Thyroid gland (tissue), 4 donors: ENCODE data around the gene TRAIP. TPM values are rescaled to one million over a fixed set of nuclear protein-coding genes. Genes with fewer than 3 reads are reported as not detected.

Source experiments
- DNase-seq, 2 donors: peaks; one replicate each; pipeline ENCODE4 v3.0.0-alpha.2; 2019
- H3K27ac ChIP-seq, 3 donors: fragments of 200-600 bp; sonication (generic); 1 replicate in 2 of 3; 2 replicates in 1 of 3; pipeline ENCODE4 v1.5.1; 2016 to 2019; ENCODE audit warnings: mild to moderate bottlenecking in 1 of 3, moderate library complexity in 1 of 3
- H3K27me3 ChIP-seq: fragments of 200-600 bp; sonication (generic); one replicate; pipeline ENCODE4 v1.5.1; 2019
- H3K36me3 ChIP-seq, 2 donors: fragments of 200-600 bp; sonication (generic); one replicate each; pipeline ENCODE4 v1.5.1; 2016 to 2019
- H3K4me1 ChIP-seq, 2 donors: fragments of 200-600 bp; sonication (generic); one replicate each; pipeline ENCODE4 v1.5.1; 2017 to 2019
- H3K4me3 ChIP-seq, 3 donors: fragments of 200-600 bp; sonication (generic); replicated peaks in 1 of 3; 1 replicate in 2 of 3; 2 replicates in 1 of 3; pipeline ENCODE4 v1.5.1; 2016; ENCODE audit warnings: mild to moderate bottlenecking in 1 of 3
- H3K9me3 ChIP-seq: fragments of 200-600 bp; sonication (generic); one replicate; pipeline ENCODE4 v1.5.1; 2017
- POLR2A ChIP-seq, 2 donors: fragments of 450-650 bp; IDR thresholded peaks; one replicate each; pipeline ENCODE4 v1.6.1; 2017; ENCODE audit warnings: antibody characterized with exemption in 2 of 2, mild to moderate bottlenecking in 2 of 2, moderate library complexity in 1 of 2
- WGBS, 2 donors: methylation state at CpG; one replicate each; pipeline ENCODE4 v1.1.5; 2017; 5-methylcytosine and 5-hydroxymethylcytosine counted together
- intact Hi-C: fragments of 100-400 bp; cut with DNase I; formaldehyde crosslinking; loops from one replicate; pipeline ENCODE4 v1.15.1; 2023
- total RNA-seq, 4 donors: library from RNA; depleted of rRNA; stranded (reverse); fragments of >200 nt; gene quantifications; one replicate each; pipeline ENCODE4 v1.2.3, GENCODE V29; 2016
- TF ChIP-seq, protein P1 (sequence below), 6 experiments: fragments of 200-600 bp in 3 of 6; fragments of 450-650 bp in 3 of 6; sonication (generic) in 3 of 6; IDR thresholded peaks; one replicate each; pipeline ENCODE4 v1.5.1; 2016 to 2019; ENCODE audit warnings: antibody characterized with exemption in 6 of 6, mild to moderate bottlenecking in 2 of 6, inconsistent platforms in 1 of 6, moderate library complexity in 1 of 6

The TRAIP gene
- total RNA-seq, 4 donors from 2014 or later = 0.73 to 7.0 (median 3.3) TPM

DNA sequence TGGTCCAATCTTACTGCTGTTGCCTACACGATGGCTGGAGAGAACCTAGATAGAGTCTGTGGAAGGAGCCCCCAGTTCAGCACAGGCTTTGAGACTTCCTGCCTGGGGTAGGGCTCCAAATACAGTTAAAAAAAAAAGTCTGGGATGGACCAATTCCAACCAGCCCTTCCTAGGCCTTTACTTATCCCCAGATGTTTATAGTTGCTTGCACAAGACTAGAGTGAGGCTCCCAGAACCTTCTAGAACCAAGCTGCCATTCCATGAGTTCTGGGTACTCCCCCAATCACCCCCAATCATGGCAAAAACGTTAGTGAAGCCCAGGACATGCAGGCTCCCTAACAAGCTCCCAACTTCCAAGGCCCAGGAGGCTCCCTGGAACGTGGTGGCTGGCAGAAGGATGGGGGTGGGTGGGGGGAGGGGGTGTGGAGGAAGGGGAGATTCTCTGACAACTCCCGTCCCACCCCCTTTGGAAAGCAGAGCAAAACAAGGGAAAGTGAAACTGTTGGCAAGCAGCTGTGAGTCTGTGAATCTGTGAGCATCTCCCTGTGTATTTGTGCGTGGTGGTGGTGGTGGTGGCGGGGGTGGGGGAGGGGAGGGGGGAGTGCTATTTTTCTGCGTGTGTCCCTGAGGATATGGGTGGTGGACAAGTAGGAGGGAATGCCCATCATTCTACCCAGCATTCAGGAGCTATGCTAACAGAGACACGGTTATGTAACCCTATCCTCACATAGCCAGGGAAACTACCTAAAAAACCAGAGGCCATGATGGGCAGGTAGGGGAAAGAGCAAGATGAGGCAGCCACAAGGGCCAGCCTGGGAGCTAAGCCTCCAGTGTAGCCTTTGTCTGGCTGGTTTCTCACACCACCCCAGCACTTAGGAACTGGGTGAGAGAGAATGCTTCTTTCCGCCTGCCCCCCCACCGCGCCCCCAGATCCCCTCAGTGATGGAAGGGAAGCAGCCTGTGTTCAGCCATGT, 45.3 kb upstream of the TRAIP start:
- 58 to 70% methylated on average over 10 to 11 of the region's 11 CpGs for WGBS, 2 donors
- intact Hi-C loops = loop anchor here (5.0 to 10.0 kb wide), 2 partner anchors 99 to 197 kb away; partner anchors contain the start of gene INKA1

DNA sequence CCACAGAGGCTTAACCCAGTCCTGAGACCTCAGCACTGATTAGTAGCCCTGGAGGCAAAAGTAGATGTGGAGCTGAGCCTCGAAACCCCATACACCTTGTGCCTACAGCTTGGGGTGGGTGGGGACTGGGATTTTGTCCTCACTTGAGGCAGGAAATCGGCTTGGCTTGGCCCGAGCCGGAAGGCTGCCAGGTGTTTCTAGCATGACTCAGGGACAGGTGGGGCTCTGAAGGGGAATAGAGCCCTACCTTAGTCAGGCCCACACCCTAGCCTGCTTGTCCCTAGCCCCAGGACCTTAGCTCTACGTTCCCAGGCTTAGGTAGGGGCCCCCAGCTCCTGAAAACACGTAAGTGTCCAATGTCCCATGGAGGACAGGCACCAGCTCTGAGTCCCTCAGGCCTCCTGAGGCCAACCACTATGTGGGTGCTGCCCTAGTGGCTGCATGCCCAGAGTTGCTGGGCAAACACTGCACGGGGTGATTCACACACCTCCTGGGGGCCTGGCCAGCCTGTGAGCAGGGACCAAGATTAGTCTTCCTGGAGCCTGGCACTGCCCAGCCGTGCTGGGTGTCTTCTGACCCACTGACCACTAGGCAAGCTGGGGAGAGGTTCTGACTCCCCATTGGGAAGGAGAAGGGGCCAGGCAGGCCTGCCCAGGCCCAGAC, 44.3 kb upstream of the TRAIP start:
- TF ChIP-seq, protein P1, sequence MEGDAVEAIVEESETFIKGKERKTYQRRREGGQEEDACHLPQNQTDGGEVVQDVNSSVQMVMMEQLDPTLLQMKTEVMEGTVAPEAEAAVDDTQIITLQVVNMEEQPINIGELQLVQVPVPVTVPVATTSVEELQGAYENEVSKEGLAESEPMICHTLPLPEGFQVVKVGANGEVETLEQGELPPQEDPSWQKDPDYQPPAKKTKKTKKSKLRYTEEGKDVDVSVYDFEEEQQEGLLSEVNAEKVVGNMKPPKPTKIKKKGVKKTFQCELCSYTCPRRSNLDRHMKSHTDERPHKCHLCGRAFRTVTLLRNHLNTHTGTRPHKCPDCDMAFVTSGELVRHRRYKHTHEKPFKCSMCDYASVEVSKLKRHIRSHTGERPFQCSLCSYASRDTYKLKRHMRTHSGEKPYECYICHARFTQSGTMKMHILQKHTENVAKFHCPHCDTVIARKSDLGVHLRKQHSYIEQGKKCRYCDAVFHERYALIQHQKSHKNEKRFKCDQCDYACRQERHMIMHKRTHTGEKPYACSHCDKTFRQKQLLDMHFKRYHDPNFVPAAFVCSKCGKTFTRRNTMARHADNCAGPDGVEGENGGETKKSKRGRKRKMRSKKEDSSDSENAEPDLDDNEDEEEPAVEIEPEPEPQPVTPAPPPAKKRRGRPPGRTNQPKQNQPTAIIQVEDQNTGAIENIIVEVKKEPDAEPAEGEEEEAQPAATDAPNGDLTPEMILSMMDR (IDR thresholded peaks at IDR 0.05) = no peak
- no peak for TF ChIP-seq POLR2A (IDR thresholded peaks at IDR 0.05)
- Histone ChIP-seq H3K4me1 (peaks cover 14 to 41% of the 10 kb centered on the region in 2 donors), H3K27me3 (no peaks in the 10 kb centered on the region), H3K36me3 (no peaks in the 10 kb centered on the region), H3K27ac (peak overlapping the region; percentile 63 to 68 (median 68)), H3K4me3 (no peak overlapping the region), H3K9me3 (no peaks in the 10 kb centered on the region)
- DNase-seq = peak; percentile 87
- intact Hi-C loops = loop anchor here (5.0 to 10.0 kb wide), 2 partner anchors 98 to 196 kb away; partner anchors contain the start of gene INKA1
- 29 to 100% methylated on average over 3 of the region's 8 CpGs for WGBS, 2 donors

More for the DNA sequence above, 45.3 kb upstream of the TRAIP start:
- Histone ChIP-seq H3K36me3 (no peaks in the 10 kb centered on the region), H3K9me3 (no peaks in the 10 kb centered on the region), H3K4me1 (peaks cover 18 to 51% of the 10 kb centered on the region in 2 donors), H3K27ac (peak overlapping the region; percentile 63 to 68 (median 68)), H3K27me3 (no peaks in the 10 kb centered on the region), H3K4me3 (no peak overlapping the region)
- TF ChIP-seq, protein P1 (IDR thresholded peaks at IDR 0.05) = no peak
- TF ChIP-seq POLR2A (IDR thresholded peaks at IDR 0.05) = no peak
- DNase-seq = no peak

DNA sequence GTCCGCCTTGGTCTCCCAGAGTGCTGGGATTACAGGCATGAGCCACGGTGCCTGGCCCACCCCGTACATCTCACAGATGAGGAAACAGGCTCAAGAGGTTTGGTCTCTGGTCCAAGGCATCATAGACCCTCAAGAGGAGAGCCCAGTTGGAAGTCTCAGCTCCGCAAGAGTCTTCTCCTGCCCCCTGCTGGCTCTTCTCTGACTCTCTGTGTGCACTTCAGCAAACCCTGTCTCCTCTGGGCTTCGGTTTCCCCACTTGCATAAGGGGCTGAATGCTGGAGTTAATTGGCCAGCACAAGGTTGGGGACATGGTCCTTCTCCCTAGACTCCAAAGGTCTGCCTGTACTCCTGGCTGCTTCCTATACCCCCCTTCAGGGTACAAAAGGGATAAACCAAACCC, 43.5 kb upstream of the TRAIP start:
- Histone ChIP-seq H3K4me1 (peaks cover 14 to 36% of the 10 kb centered on the region in 2 donors), H3K36me3 (no peaks in the 10 kb centered on the region), H3K27me3 (no peaks in the 10 kb centered on the region), H3K9me3 (no peaks in the 10 kb centered on the region), H3K4me3 (no peak overlapping the region), H3K27ac (peak overlapping the region in 2 of 3 donors; percentile 63 to 68)
- no peak for TF ChIP-seq POLR2A (IDR thresholded peaks at IDR 0.05)
- TF ChIP-seq, protein P1 (IDR thresholded peaks at IDR 0.05) = no peak
- DNase-seq = no peak
- intact Hi-C loops = loop anchor here (5.0 to 10.0 kb wide), 2 partner anchors 98 to 195 kb away; partner anchors contain the start of gene INKA1
- WGBS, 2 donors = 55 to 78% methylated on average over 4 to 5 of the region's 5 CpGs

DNA sequence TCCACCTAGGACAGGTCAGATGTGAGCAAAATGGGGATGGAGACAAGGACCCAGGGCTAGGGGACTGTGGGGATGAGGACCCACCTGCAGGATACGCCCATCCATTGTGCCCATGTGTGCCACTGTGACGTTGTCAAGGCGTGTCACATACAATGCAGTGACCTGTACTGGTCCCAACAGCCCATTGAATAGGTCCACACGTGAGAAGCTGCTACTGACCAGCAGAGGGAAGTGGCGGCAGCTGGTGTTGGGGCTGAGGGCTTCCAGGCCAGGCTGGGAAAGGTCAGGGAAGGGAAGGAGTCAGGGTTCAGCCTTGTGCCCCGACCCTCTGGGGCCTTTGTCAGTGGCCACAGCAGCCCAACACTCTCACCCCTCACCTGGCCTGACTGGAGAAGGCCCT, 42.6 kb upstream of the TRAIP start:
- intact Hi-C loops = no loop called here
- no peak for TF ChIP-seq POLR2A (IDR thresholded peaks at IDR 0.05)
- TF ChIP-seq, protein P1 (IDR thresholded peaks at IDR 0.05) = no peak
- H3K4me3 ChIP-seq = no peak overlapping the region
- H3K36me3 ChIP-seq = no peaks in the 10 kb centered on the region
- no peak overlapping the region for H3K27ac ChIP-seq
- WGBS, 2 donors = 77 to 91% methylated on average over 6 of the region's 6 CpGs
- H3K9me3 ChIP-seq = no peaks in the 10 kb centered on the region
- no peaks in the 10 kb centered on the region for H3K27me3 ChIP-seq
- peaks cover 14 to 30% of the 10 kb centered on the region in 2 donors for H3K4me1 ChIP-seq
- no peak for DNase-seq
